Measurements from ENCODE around the gene CDH12.

DNA sequence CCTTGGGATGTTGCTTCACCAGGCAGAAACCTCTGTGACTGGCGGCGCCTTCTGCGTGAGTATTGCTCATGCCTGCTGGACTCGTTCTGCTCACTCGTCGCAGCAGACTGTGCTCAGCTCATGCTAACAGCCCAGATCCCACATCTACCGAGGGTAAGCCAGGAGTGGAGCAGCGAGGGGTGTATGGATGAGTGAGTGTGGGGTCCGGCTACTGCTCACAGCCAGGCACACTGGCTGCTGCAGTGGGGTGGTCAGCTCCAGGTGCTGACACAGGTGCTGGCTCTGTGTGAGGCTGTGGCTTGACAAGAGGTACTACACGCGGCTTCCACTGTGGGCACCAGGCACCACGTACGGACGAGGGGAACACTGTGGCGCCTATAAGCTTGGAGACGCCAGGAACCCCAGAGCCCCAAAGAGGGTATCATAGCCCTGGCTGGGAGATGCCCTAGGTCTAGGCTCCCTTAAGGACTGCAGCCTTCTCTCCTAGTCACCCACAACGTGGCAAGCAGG, 47.7 kb upstream of the CDH12 start:
- TF ChIP-seq, protein P1, sequence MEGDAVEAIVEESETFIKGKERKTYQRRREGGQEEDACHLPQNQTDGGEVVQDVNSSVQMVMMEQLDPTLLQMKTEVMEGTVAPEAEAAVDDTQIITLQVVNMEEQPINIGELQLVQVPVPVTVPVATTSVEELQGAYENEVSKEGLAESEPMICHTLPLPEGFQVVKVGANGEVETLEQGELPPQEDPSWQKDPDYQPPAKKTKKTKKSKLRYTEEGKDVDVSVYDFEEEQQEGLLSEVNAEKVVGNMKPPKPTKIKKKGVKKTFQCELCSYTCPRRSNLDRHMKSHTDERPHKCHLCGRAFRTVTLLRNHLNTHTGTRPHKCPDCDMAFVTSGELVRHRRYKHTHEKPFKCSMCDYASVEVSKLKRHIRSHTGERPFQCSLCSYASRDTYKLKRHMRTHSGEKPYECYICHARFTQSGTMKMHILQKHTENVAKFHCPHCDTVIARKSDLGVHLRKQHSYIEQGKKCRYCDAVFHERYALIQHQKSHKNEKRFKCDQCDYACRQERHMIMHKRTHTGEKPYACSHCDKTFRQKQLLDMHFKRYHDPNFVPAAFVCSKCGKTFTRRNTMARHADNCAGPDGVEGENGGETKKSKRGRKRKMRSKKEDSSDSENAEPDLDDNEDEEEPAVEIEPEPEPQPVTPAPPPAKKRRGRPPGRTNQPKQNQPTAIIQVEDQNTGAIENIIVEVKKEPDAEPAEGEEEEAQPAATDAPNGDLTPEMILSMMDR (IDR thresholded peaks at IDR 0.05): no peak
- no peak for TF ChIP-seq POLR2A (IDR thresholded peaks at IDR 0.05)
- TF ChIP-seq POLR2AphosphoS5 (IDR thresholded peaks at IDR 0.05): no peak
